PC-9 (cell line): Measurements from ENCODE around the gene OGDH.

Experiments
- EZH2 ChIP-seq: fragments of 200-600 bp; sonication (generic); IDR thresholded peaks from 2 replicates; pipeline ENCODE4 v1.8.0; 2017; ENCODE audit warnings: antibody characterized with exemption, low read depth
- TF ChIP-seq, protein P1 (sequence below): fragments of 200-600 bp; sonication (generic); conservative IDR thresholded peaks from 2 replicates; pipeline ENCODE4 v1.6.1; 2017; ENCODE audit warnings: mixed run types, antibody characterized with exemption, mild to moderate bottlenecking, moderate library complexity

DNA sequence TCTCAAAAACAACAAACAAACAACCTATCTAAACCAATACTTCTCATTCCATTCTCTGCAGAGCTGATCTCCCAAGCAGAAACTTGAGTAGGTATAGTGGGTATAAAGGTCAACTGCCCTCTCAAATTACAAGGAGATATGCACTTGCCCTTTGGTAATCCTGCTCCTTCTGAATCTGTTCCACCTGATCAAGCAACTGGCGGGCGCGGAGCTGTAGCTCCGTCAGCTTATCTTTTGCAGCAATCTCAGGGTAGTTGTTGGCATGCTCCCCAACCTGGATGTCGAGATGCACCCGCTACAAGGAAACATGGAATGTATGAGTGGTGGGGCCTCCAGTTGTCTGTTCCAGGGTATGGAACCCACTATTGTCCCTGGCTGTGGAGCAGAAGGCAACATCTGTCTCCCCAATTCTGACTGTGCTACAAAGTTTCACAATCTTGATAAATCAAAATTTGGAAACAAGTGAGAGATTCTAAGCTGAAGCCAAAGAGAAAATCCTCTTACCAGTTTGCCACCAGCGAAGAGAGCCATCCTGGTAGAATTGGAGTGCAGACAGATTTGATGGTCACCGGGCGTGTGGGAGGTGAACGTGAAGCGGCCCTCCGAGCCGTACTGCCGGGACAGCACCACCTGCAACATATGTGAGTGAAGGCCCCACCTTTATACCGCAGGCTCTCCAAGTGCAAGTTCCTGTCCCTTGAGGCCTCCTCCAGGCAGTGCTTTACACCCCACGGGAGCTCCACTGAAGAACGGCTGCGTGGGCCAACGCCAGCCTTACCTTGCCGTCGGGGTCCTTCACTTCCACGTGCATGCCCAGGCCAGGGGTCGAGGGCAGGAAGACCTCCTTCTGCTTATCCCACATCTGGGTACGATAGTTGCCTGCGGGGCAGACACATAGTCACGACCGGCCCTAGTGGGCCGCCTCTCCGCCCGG is 25.2 kb upstream of the OGDH start:
- TF ChIP-seq, protein P1, sequence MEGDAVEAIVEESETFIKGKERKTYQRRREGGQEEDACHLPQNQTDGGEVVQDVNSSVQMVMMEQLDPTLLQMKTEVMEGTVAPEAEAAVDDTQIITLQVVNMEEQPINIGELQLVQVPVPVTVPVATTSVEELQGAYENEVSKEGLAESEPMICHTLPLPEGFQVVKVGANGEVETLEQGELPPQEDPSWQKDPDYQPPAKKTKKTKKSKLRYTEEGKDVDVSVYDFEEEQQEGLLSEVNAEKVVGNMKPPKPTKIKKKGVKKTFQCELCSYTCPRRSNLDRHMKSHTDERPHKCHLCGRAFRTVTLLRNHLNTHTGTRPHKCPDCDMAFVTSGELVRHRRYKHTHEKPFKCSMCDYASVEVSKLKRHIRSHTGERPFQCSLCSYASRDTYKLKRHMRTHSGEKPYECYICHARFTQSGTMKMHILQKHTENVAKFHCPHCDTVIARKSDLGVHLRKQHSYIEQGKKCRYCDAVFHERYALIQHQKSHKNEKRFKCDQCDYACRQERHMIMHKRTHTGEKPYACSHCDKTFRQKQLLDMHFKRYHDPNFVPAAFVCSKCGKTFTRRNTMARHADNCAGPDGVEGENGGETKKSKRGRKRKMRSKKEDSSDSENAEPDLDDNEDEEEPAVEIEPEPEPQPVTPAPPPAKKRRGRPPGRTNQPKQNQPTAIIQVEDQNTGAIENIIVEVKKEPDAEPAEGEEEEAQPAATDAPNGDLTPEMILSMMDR, result no peak
- no peak for TF ChIP-seq EZH2
